WTC11 (cell line): Measurements from ENCODE around the gene INVS.

Experiments used
- CREB1 ChIP-seq: sonication (generic); formaldehyde crosslinking; IDR thresholded peaks from 2 replicates; pipeline ENCODE4 v1.8.0; 2023; ENCODE audit warnings: mild to moderate bottlenecking, missing genetic modification reagents
- ETV6 ChIP-seq: sonication (generic); formaldehyde crosslinking; IDR thresholded peaks from 2 replicates; pipeline ENCODE4 v1.8.1; 2022; ENCODE audit warnings: mild to moderate bottlenecking, missing genetic modification reagents
- NR2C2 ChIP-seq: sonication (generic); formaldehyde crosslinking; IDR thresholded peaks from 2 replicates; pipeline ENCODE4 v1.8.0; 2022; ENCODE audit warnings: mild to moderate bottlenecking, missing genetic modification reagents
- TF ChIP-seq, protein P1 (sequence below): sonication (generic); formaldehyde crosslinking; IDR thresholded peaks from 2 replicates; pipeline ENCODE4 v1.8.1; 2023; ENCODE audit warnings: mild to moderate bottlenecking, missing genetic modification reagents
- TF ChIP-seq, protein P2 (sequence below): fragments of 200-600 bp; IDR thresholded peaks from 2 replicates; pipeline ENCODE4 v1.8.0; 2022; ENCODE audit warnings: antibody characterized with exemption
- TF ChIP-seq, protein P3 (sequence below): sonication (generic); formaldehyde crosslinking; IDR thresholded peaks from 2 replicates; pipeline ENCODE4 v1.8.1; 2023; ENCODE audit warnings: mild to moderate bottlenecking, moderate library complexity, missing genetic modification reagents
- TF ChIP-seq, protein P4 (sequence below): fragments of 250-450 bp; sonication (Bioruptor Pico); IDR thresholded peaks from 2 replicates; pipeline ENCODE4 v1.9.0; 2021; ENCODE audit warnings: moderate library complexity, mild to moderate bottlenecking, inconsistent platforms, borderline replicate concordance

DNA sequence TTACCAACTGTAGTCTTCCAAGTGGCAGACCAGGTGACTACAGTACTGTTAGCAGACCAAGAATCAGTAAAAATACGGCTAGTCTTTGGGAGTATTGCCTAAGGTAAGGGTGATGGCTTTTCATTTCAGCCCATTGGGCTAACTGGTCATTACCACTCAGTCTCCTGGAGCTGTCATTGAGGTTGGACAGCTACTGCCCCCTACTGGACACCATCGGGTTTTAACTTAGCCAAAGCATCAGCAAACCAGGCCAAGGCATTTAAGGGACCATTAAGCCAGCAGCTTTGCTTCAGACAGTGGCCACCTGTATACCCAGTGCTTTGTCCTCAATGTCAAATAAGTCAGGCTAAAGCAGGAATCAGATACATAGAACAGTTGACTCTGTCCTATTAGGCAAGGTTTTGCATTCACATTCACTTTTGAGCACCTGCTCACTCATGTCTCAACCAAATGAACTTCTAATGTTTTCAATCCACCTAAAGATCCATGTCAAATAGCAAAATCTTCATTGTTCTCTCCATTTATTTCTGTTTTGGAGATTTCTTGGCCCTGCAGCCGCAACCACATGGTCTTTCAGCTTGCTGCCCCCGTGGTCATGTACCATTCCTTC, 117.2 kb downstream of the INVS start:
- TF ChIP-seq CREB1 (CRISPR knock-in tag): no peak
- TF ChIP-seq, protein P1, sequence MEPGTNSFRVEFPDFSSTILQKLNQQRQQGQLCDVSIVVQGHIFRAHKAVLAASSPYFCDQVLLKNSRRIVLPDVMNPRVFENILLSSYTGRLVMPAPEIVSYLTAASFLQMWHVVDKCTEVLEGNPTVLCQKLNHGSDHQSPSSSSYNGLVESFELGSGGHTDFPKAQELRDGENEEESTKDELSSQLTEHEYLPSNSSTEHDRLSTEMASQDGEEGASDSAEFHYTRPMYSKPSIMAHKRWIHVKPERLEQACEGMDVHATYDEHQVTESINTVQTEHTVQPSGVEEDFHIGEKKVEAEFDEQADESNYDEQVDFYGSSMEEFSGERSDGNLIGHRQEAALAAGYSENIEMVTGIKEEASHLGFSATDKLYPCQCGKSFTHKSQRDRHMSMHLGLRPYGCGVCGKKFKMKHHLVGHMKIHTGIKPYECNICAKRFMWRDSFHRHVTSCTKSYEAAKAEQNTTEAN (CRISPR knock-in tag): no peak
- TF ChIP-seq, protein P2, sequence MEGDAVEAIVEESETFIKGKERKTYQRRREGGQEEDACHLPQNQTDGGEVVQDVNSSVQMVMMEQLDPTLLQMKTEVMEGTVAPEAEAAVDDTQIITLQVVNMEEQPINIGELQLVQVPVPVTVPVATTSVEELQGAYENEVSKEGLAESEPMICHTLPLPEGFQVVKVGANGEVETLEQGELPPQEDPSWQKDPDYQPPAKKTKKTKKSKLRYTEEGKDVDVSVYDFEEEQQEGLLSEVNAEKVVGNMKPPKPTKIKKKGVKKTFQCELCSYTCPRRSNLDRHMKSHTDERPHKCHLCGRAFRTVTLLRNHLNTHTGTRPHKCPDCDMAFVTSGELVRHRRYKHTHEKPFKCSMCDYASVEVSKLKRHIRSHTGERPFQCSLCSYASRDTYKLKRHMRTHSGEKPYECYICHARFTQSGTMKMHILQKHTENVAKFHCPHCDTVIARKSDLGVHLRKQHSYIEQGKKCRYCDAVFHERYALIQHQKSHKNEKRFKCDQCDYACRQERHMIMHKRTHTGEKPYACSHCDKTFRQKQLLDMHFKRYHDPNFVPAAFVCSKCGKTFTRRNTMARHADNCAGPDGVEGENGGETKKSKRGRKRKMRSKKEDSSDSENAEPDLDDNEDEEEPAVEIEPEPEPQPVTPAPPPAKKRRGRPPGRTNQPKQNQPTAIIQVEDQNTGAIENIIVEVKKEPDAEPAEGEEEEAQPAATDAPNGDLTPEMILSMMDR: peak; percentile 83
- TF ChIP-seq ETV6 (CRISPR knock-in tag): no peak
- TF ChIP-seq, protein P3, sequence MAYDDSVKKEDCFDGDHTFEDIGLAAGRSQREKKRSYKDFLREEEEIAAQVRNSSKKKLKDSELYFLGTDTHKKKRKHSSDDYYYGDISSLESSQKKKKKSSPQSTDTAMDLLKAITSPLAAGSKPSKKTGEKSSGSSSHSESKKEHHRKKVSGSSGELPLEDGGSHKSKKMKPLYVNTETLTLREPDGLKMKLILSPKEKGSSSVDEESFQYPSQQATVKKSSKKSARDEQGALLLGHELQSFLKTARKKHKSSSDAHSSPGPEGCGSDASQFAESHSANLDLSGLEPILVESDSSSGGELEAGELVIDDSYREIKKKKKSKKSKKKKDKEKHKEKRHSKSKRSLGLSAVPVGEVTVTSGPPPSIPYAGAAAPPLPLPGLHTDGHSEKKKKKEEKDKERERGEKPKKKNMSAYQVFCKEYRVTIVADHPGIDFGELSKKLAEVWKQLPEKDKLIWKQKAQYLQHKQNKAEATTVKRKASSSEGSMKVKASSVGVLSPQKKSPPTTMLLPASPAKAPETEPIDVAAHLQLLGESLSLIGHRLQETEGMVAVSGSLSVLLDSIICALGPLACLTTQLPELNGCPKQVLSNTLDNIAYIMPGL (CRISPR knock-in tag): no peak
- TF ChIP-seq, protein P4, sequence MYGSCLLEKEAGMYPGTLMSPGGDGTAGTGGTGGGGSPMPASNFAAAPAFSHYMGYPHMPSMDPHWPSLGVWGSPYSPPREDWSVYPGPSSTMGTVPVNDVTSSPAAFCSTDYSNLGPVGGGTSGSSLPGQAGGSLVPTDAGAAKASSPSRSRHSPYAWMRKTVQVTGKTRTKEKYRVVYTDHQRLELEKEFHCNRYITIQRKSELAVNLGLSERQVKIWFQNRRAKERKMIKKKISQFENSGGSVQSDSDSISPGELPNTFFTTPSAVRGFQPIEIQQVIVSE (CRISPR knock-in tag): no peak
- TF ChIP-seq NR2C2 (CRISPR knock-in tag): no peak
